ENCODE results near the gene DOCK4.

The DOCK4 gene

DNA sequence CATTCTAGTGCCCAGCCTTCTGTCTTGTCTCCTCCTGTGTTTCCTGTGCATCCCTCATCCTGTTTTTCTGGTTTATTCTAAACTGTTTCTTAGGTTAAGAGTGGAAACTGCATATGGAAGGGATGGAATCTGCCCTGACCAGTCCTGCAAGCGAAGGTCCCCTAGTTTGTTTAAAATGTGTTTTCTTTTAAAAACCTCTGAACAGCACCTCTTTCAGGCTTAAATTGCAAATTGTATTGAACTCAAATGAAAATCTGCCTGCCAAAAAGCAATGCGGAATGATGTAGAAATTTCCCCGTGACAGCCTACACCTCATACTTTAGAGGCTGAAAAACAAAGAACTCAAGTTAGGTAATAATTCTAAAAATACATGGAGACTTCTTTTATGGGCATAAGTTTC, 421.1 kb downstream of the DOCK4 start:
- TF ChIP-seq CTCF (conservative IDR thresholded peaks at IDR 0.05; ENCODE audit: low read length), result no peak
- TF ChIP-seq EZH2phosphoT487 (IDR thresholded peaks at IDR 0.05; ENCODE audit: borderline replicate concordance), result no peak
- Histone ChIP-seq H3K9me2 (replicated peaks; ENCODE audit: low read depth, low read length) (no peaks in the 10 kb centered on the region), H3K79me2 (ENCODE audit: insufficient read depth, low read length) (no peaks in the 10 kb centered on the region), H3K4me1 (ENCODE audit: insufficient read depth, low read length, poor library complexity, severe bottlenecking) (no peaks in the 10 kb centered on the region), H3K27me3 (ENCODE audit: insufficient read depth, low read length, poor library complexity, severe bottlenecking) (no peaks in the 10 kb centered on the region), H3K36me3 (ENCODE audit: insufficient read depth, low read length) (no peaks in the 10 kb centered on the region), H3F3A (ENCODE audit: low read depth) (no peaks in the 10 kb centered on the region), H4K20me1 (ENCODE audit: insufficient read depth, low read length, poor library complexity, severe bottlenecking) (no peaks in the 10 kb centered on the region), H3K9ac (ENCODE audit: low read depth, low read length, poor library complexity, severe bottlenecking) (no peak overlapping the region), H3K4me2 (ENCODE audit: low read depth, low read length, poor library complexity, severe bottlenecking) (no peak overlapping the region), H2AFZ (ENCODE audit: low read length) (no peak overlapping the region), H3K9me3 (ENCODE audit: insufficient read depth, low read depth, low read length) (no peaks in the 10 kb centered on the region), H3K4me3 (ENCODE audit: low read length, poor library complexity, severe bottlenecking) (no peak overlapping the region)

DNA sequence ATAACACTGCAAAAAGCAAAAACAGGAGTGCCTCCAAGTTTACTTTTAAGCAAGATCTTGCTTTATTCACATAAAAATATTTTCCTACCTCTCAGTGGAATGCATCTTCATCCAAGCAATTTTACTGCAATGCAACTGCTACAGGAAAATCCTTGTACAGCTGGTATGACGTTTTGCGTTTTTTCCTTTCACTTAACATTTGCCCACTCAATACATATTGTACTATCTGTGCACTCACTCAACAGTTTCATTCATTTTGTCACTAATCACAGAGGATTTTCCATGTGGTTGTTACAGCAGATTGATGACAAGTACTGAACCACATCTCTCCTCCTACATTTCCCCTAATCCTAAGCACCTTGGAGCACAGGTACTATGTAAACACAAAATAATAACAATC, 421.9 kb downstream of the DOCK4 start:
- no peaks in the 10 kb centered on the region for H3K36me3 ChIP-seq (ENCODE audit: insufficient read depth, low read length)
- no peaks in the 10 kb centered on the region for H3K79me2 ChIP-seq (ENCODE audit: insufficient read depth, low read length)
- no peak overlapping the region for H3K4me2 ChIP-seq (ENCODE audit: low read depth, low read length, poor library complexity, severe bottlenecking)
- no peak overlapping the region for H3K4me3 ChIP-seq (ENCODE audit: low read length, poor library complexity, severe bottlenecking)
- H3K4me1 ChIP-seq (ENCODE audit: insufficient read depth, low read length, poor library complexity, severe bottlenecking), result no peaks in the 10 kb centered on the region
- H3K27me3 ChIP-seq (ENCODE audit: insufficient read depth, low read length, poor library complexity, severe bottlenecking), result no peaks in the 10 kb centered on the region
- TF ChIP-seq EZH2phosphoT487 (IDR thresholded peaks at IDR 0.05; ENCODE audit: borderline replicate concordance), result no peak
- no peak for TF ChIP-seq CTCF (conservative IDR thresholded peaks at IDR 0.05; ENCODE audit: low read length)
- H3F3A ChIP-seq (ENCODE audit: low read depth), result no peaks in the 10 kb centered on the region
- no peak overlapping the region for H2AFZ ChIP-seq (ENCODE audit: low read length)
- H3K9me2 ChIP-seq (replicated peaks; ENCODE audit: low read depth, low read length), result no peaks in the 10 kb centered on the region
- no peaks in the 10 kb centered on the region for H3K9me3 ChIP-seq (ENCODE audit: insufficient read depth, low read depth, low read length)
- H3K9ac ChIP-seq (ENCODE audit: low read depth, low read length, poor library complexity, severe bottlenecking), result no peak overlapping the region
- no peaks in the 10 kb centered on the region for H4K20me1 ChIP-seq (ENCODE audit: insufficient read depth, low read length, poor library complexity, severe bottlenecking)

GRCh38 chr7:111783854-111784253, 422.3 kb downstream of the DOCK4 start:
- H3K9me2 ChIP-seq (replicated peaks; ENCODE audit: low read depth, low read length), result no peaks in the 10 kb centered on the region
- H3K79me2 ChIP-seq (ENCODE audit: insufficient read depth, low read length), result no peaks in the 10 kb centered on the region
- H4K20me1 ChIP-seq (ENCODE audit: insufficient read depth, low read length, poor library complexity, severe bottlenecking), result no peaks in the 10 kb centered on the region
- no peaks in the 10 kb centered on the region for H3K4me1 ChIP-seq (ENCODE audit: insufficient read depth, low read length, poor library complexity, severe bottlenecking)
- no peaks in the 10 kb centered on the region for H3F3A ChIP-seq (ENCODE audit: low read depth)
- no peak overlapping the region for H2AFZ ChIP-seq (ENCODE audit: low read length)
- no peaks in the 10 kb centered on the region for H3K9me3 ChIP-seq (ENCODE audit: insufficient read depth, low read depth, low read length)
- H3K36me3 ChIP-seq (ENCODE audit: insufficient read depth, low read length), result no peaks in the 10 kb centered on the region
- H3K27me3 ChIP-seq (ENCODE audit: insufficient read depth, low read length, poor library complexity, severe bottlenecking), result no peaks in the 10 kb centered on the region
- no peak for TF ChIP-seq CTCF (conservative IDR thresholded peaks at IDR 0.05; ENCODE audit: low read length)
- no peak for TF ChIP-seq EZH2phosphoT487 (IDR thresholded peaks at IDR 0.05; ENCODE audit: borderline replicate concordance)
- no peak overlapping the region for H3K4me2 ChIP-seq (ENCODE audit: low read depth, low read length, poor library complexity, severe bottlenecking)
- H3K9ac ChIP-seq (ENCODE audit: low read depth, low read length, poor library complexity, severe bottlenecking), result no peak overlapping the region
- H3K4me3 ChIP-seq (ENCODE audit: low read length, poor library complexity, severe bottlenecking), result no peak overlapping the region
